Endothelial cell of umbilical vein (primary cell): Measurements from ENCODE around the gene APOBEC3G. TPM values are rescaled to one million over a fixed set of nuclear protein-coding genes. Genes with fewer than 3 reads are reported as not detected.

Experiments used
- BruUV-seq: library from RNA; stranded (reverse); fragments of 400-500 nt; replicated peaks from 2 replicates; lab custom pipeline; 2021; lab: Mats Ljungman, UMichigan
- CTCF ChIA-PET: fragments of 300-600, 350-600 bp; sonication (Branson Sonifier 250); formaldehyde crosslinking; loops from one replicate; lab custom pipeline; 2021; ENCODE audit warnings: antibody characterized with exemption, inconsistent platforms; lab: Charles Lee
- POLR2A ChIA-PET: fragments of 300-600, 350-600 bp; sonication (Branson Sonifier 250); formaldehyde crosslinking; loops from one replicate; lab custom pipeline; 2021; ENCODE audit warnings: antibody characterized with exemption, inconsistent platforms; lab: Charles Lee
- DNase-seq: peaks from one replicate; pipeline ENCODE4 v3.0.0-alpha.2; 2011; ENCODE audit warnings: low read depth, low spot score
- FAIRE-seq: peaks from 2 replicates; lab custom pipeline; 2011; peaks lifted over from hg19 to GRCh38; lab: Jason Lieb, UNC
- H2AFZ ChIP-seq: 2 replicates; pipeline ENCODE4 v1.6.0; 2012; ENCODE audit warnings: low read depth, low read length, control low read depth, inconsistent platforms
- H3K27ac ChIP-seq: 2 replicates; pipeline ENCODE4 v1.5.1; 2011; ENCODE audit warnings: low read depth, mild to moderate bottlenecking, control low read depth, low read length, moderate library complexity; ENCODE audit not compliant: insufficient read depth
- H3K27me3 ChIP-seq, 2 experiments: 2 replicates each; pipeline versions ENCODE4 v1.6.0 to v1.6.1; 2011; ENCODE audit warnings: low read length in 2 of 2, mixed read lengths in 1 of 2; ENCODE audit not compliant: control insufficient read depth in 2 of 2, insufficient read depth in 2 of 2
- H3K36me3 ChIP-seq, 2 experiments: 2 replicates in 1 of 2; 3 replicates in 1 of 2; pipeline ENCODE4 v1.5.1; 2011; ENCODE audit warnings: low read length in 2 of 2, mild to moderate bottlenecking in 1 of 2, moderate library complexity in 1 of 2; ENCODE audit not compliant: control insufficient read depth in 2 of 2, insufficient read depth in 2 of 2; ENCODE audit errors: extremely low read depth in 1 of 2
- H3K4me1 ChIP-seq: 3 replicates; pipeline ENCODE4 v1.5.1; 2011; ENCODE audit warnings: mild to moderate bottlenecking, low read length; ENCODE audit not compliant: control insufficient read depth, insufficient read depth; ENCODE audit errors: extremely low read depth
- H3K4me2 ChIP-seq: 2 replicates; pipeline ENCODE4 v1.6.1; 2011; ENCODE audit warnings: low read length, control low read depth, mixed read lengths; ENCODE audit not compliant: insufficient read depth
- H3K4me3 ChIP-seq, 3 experiments: fragments of 200-600 bp in 1 of 3; sonication (generic), shearing (Covaris generic) in 1 of 3; replicated peaks in 1 of 3; 2 replicates each; pipeline ENCODE4 v1.5.1; 2011 to 2016; ENCODE audit warnings: control low read depth in 3 of 3, low read length in 3 of 3, mild to moderate bottlenecking in 2 of 3, inconsistent platforms in 1 of 3, low read depth in 1 of 3, moderate library complexity in 1 of 3; ENCODE audit not compliant: insufficient read depth in 1 of 3
- H3K79me2 ChIP-seq: 2 replicates; pipeline ENCODE4 v1.6.0; 2012; ENCODE audit warnings: low read length, inconsistent platforms; ENCODE audit not compliant: control insufficient read depth, insufficient read depth
- H3K9ac ChIP-seq: replicated peaks from 2 replicates; pipeline ENCODE3; 2011; ENCODE audit warnings: low read length, control low read depth; ENCODE audit not compliant: insufficient read depth; ENCODE audit errors: extremely low read depth
- H3K9me1 ChIP-seq: replicated peaks from 3 replicates; pipeline ENCODE4 v1.6.0; 2011; ENCODE audit warnings: mild to moderate bottlenecking, low read length; ENCODE audit not compliant: control insufficient read depth, insufficient read depth; ENCODE audit errors: extremely low read depth
- H3K9me3 ChIP-seq: replicated peaks from 2 replicates; pipeline ENCODE4 v1.5.1; 2012; ENCODE audit warnings: low read length, inconsistent platforms; ENCODE audit not compliant: control insufficient read depth, insufficient read depth
- H4K20me1 ChIP-seq: replicated peaks from 2 replicates; pipeline ENCODE3; 2011; ENCODE audit warnings: mild to moderate bottlenecking, low read length; ENCODE audit not compliant: control insufficient read depth, insufficient read depth; ENCODE audit errors: extremely low read depth
- EZH2 ChIP-seq: IDR thresholded peaks from 2 replicates; pipeline ENCODE4 v1.6.1; 2012; ENCODE audit warnings: borderline replicate concordance, low read depth, mild to moderate bottlenecking, moderate library complexity, low read length, inconsistent platforms; ENCODE audit not compliant: severe bottlenecking
- FOS ChIP-seq: IDR thresholded peaks from 2 replicates; pipeline ENCODE4 v1.6.1; 2011; ENCODE audit warnings: mild to moderate bottlenecking, low read length, moderate library complexity, borderline replicate concordance; ENCODE audit not compliant: insufficient read depth
- GATA2 ChIP-seq: IDR thresholded peaks from 2 replicates; pipeline ENCODE4 v1.7.0; 2011; ENCODE audit warnings: low read depth, mild to moderate bottlenecking, moderate library complexity, mixed read lengths, low read length; ENCODE audit not compliant: insufficient read length, insufficient read depth
- JUN ChIP-seq: IDR thresholded peaks from 2 replicates; pipeline ENCODE4 v1.6.1; 2011; ENCODE audit warnings: borderline replicate concordance, low read depth; ENCODE audit not compliant: insufficient read length, insufficient read depth
- MYC ChIP-seq: IDR thresholded peaks from one replicate; pipeline ENCODE4 v1.6.1; 2011; ENCODE audit warnings: mild to moderate bottlenecking, low read depth, low read length
- POLR2AphosphoS5 ChIP-seq: IDR thresholded peaks from 2 replicates; pipeline ENCODE4 v1.6.1; 2012; ENCODE audit warnings: low read depth, mild to moderate bottlenecking, control low read depth, low read length, moderate library complexity; ENCODE audit not compliant: insufficient read depth
- dilution Hi-C: fragments of 300-500 bp; cut with MboI; formaldehyde crosslinking; loops from one replicate; pipeline ENCODE4 v1.15.0; 2019; ENCODE audit warnings: low sequenced_read_pairs; ENCODE audit not compliant: extremely low pct_ligation_motif_present
- intact Hi-C: fragments of 100-400 bp; cut with micrococcal nuclease; formaldehyde crosslinking; loops from one replicate; pipeline ENCODE4 v1.10.0; 2022
- polyA plus RNA-seq, 4 experiments: library from polyadenylated mRNA; depleted of rRNA in 3 of 4; stranded (reverse) in 3 of 4; unstranded in 1 of 4; fragments of >200 nt; gene quantifications; 2 replicates each; pipeline versions ENCODE4 v1.2.1 to v1.2.3, GENCODE V29; 2011 to 2012; ENCODE audit warnings: missing spikeins in 1 of 4
- total RNA-seq: library from RNA; stranded (reverse); gene quantifications from 2 replicates; pipeline ENCODE4 v1.2.3, GENCODE V29; 2021
- TF ChIP-seq, protein P1 (sequence below), 2 donors: IDR thresholded peaks; 1 replicate in 1 of 2; 2 replicates in 1 of 2; pipeline ENCODE4 v1.5.1; 2011; ENCODE audit warnings: low read length in 2 of 2, mild to moderate bottlenecking in 2 of 2, moderate library complexity in 2 of 2, control low read depth in 1 of 2, inconsistent platforms in 1 of 2, low read depth in 1 of 2; ENCODE audit not compliant: insufficient read depth in 1 of 2; ENCODE audit errors: extremely low read depth in 1 of 2
- TF ChIP-seq, protein P2 (sequence below): IDR thresholded peaks from 2 replicates; pipeline ENCODE4 v1.6.1; 2011; ENCODE audit not compliant: insufficient read depth, insufficient read length

The APOBEC3G gene
- total and polyA plus RNA-seq, 2 donors (not counting 3 experiments of a cell fraction or from before 2014, with no cell fraction given): 3.6 to 5.1 TPM

DNA sequence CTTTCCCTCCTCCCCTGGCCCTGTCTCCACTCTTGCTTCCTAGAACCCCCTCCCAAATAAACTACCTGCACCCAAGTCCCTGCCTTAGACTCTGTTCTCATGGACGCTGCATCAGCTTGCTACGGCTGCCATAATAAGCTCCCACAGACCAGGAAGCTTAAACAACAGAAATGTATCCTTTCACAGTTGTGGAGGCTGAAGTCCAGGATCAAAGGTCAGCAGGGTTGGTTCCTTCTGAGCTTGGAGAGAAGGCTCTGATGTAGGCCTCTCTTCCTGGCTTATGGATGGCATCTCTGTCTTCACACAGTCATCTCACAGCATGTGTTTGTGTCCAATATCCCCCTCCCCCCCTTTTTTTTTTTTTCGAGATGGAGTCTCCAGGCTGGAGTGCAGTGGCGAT lies 52.0 kb downstream of the APOBEC3G start:
- Histone ChIP-seq H3K27ac (no peak overlapping the region), H3K9me3 (no peaks in the 10 kb centered on the region), H3K9ac (no peak overlapping the region), H3K4me2 (no peak overlapping the region), H2AFZ (no peak overlapping the region), H3K4me3 (no peak overlapping the region), H3K27me3 (peaks cover 0 to 4% of the 10 kb centered on the region in 2 experiments), H3K4me1 (no peaks in the 10 kb centered on the region), H3K79me2 (no peaks in the 10 kb centered on the region), H4K20me1 (no peaks in the 10 kb centered on the region), H3K36me3 (no peaks in the 10 kb centered on the region), H3K9me1 (no peaks in the 10 kb centered on the region)
- CTCF ChIA-PET: no interaction called here
- TF ChIP-seq EZH2 (no peak), FOS (no peak), POLR2AphosphoS5 (no peak), MYC (no peak), JUN (no peak), GATA2 (no peak)
- TF ChIP-seq, protein P1, sequence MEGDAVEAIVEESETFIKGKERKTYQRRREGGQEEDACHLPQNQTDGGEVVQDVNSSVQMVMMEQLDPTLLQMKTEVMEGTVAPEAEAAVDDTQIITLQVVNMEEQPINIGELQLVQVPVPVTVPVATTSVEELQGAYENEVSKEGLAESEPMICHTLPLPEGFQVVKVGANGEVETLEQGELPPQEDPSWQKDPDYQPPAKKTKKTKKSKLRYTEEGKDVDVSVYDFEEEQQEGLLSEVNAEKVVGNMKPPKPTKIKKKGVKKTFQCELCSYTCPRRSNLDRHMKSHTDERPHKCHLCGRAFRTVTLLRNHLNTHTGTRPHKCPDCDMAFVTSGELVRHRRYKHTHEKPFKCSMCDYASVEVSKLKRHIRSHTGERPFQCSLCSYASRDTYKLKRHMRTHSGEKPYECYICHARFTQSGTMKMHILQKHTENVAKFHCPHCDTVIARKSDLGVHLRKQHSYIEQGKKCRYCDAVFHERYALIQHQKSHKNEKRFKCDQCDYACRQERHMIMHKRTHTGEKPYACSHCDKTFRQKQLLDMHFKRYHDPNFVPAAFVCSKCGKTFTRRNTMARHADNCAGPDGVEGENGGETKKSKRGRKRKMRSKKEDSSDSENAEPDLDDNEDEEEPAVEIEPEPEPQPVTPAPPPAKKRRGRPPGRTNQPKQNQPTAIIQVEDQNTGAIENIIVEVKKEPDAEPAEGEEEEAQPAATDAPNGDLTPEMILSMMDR (IDR thresholded peaks at IDR 0.05; ENCODE audit: extremely low read depth in 1 of 2, insufficient read depth in 1 of 2, low read depth in 1 of 2, low read length in 2 of 2): no peak
- TF ChIP-seq, protein P2, sequence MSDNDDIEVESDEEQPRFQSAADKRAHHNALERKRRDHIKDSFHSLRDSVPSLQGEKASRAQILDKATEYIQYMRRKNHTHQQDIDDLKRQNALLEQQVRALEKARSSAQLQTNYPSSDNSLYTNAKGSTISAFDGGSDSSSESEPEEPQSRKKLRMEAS: no peak
- dilution Hi-C loops (no loop called here), intact Hi-C loops (no loop called here)
- POLR2A ChIA-PET: no interaction called here
- no TSS peak for BruUV-seq
- FAIRE-seq (no peak), DNase-seq (no peak)
